ENCODE measurements around the gene PPP1R15B.

PPP1R15B gene

GRCh38 chr1:204366759-204367158 lies 44.9 kb downstream of the PPP1R15B start:
- peak; percentile 45 for DNase-seq (ENCODE audit: low spot score)

GRCh38 chr1:204363335-204364114 lies 48.1 kb downstream of the PPP1R15B start:
- DNase-seq (ENCODE audit: low spot score) = peak; percentile 88

- DNase-seq (ENCODE audit: low spot score) = no peak
Observed at GRCh38 chr1:204362984-204363334, 48.7 kb downstream of the PPP1R15B start.

- DNase-seq (ENCODE audit: low spot score) = no peak
Observed at GRCh38 chr1:204361781-204362180, 49.8 kb downstream of the PPP1R15B start.

- DNase-seq (ENCODE audit: low spot score) = no peak
Observed at GRCh38 chr1:204361341-204361771, 50.3 kb downstream of the PPP1R15B start.

- no peak for DNase-seq (ENCODE audit: low spot score)
Observed at GRCh38 chr1:204360314-204360713, 51.3 kb downstream of the PPP1R15B start.

GRCh38 chr1:204359474-204360255 lies 52.0 kb downstream of the PPP1R15B start, which contains the start of gene PLEKHA6:
Gene PLEKHA6 (minus strand): TSS chr1:204359929. CDS start chr1:204273727, 86,202 bp downstream.
- DNase-seq (ENCODE audit: low spot score) = peak; percentile 47

- DNase-seq (ENCODE audit: low spot score) = no peak
Observed at GRCh38 chr1:204359131-204359473, 52.5 kb downstream of the PPP1R15B start.

- no peak for DNase-seq (ENCODE audit: low spot score)
Observed at GRCh38 chr1:204358605-204359004, 53.0 kb downstream of the PPP1R15B start.

GRCh38 chr1:204357551-204358490 lies 53.8 kb downstream of the PPP1R15B start:
- DNase-seq (ENCODE audit: low spot score) = no peak

- peak; percentile 28 for DNase-seq (ENCODE audit: low spot score)
Observed at GRCh38 chr1:204356997-204357396, 54.6 kb downstream of the PPP1R15B start.

GRCh38 chr1:204355913-204356312 lies 55.7 kb downstream of the PPP1R15B start:
- no peak for DNase-seq (ENCODE audit: low spot score)

GRCh38 chr1:204354579-204354978 lies 57.0 kb downstream of the PPP1R15B start:
- DNase-seq (ENCODE audit: low spot score) = no peak
